ENCODE data around the gene ASCC1.
"Not testable (repeated sequence)": the region's sequence is repeated elsewhere in the genome, so short reads cannot be mapped to it uniquely, and the experiment has no call there.

Gene ASCC1

GRCh38 chr10:72171175-72171630 lies 44.9 kb downstream of the ASCC1 start:
- no peak for DNase-seq (ENCODE audit: low read depth in 2 of 2)

- DNase-seq (ENCODE audit: low read depth in 2 of 2): no peak
Observed at GRCh38 chr10:72170733-72171132, 45.3 kb downstream of the ASCC1 start.

- no peak for DNase-seq (ENCODE audit: low read depth in 2 of 2)
Observed at GRCh38 chr10:72170263-72170662, 45.8 kb downstream of the ASCC1 start.

- DNase-seq (ENCODE audit: low read depth in 2 of 2): no peak
Observed at GRCh38 chr10:72167118-72167517, 49.0 kb downstream of the ASCC1 start.

- DNase-seq (ENCODE audit: low read depth in 2 of 2): no peak
Observed at GRCh38 chr10:72164617-72165016, 51.5 kb downstream of the ASCC1 start.

- DNase-seq (ENCODE audit: low read depth in 2 of 2): peak in 1 of 2 donors; percentile 18
Observed at GRCh38 chr10:72162978-72163377, 53.1 kb downstream of the ASCC1 start.

- no peak for DNase-seq (ENCODE audit: low read depth in 2 of 2)
Observed at GRCh38 chr10:72158176-72158575, 57.9 kb downstream of the ASCC1 start.

GRCh38 chr10:72156223-72156622 lies 59.9 kb downstream of the ASCC1 start:
- DNase-seq (ENCODE audit: low read depth in 2 of 2): no peak

- DNase-seq (ENCODE audit: low read depth in 2 of 2): no peak
Observed at GRCh38 chr10:72152286-72152685, 63.8 kb downstream of the ASCC1 start.

- not testable (repeated sequence) for DNase-seq (ENCODE audit: low read depth in 2 of 2)
Observed at GRCh38 chr10:72150746-72151478, 65.2 kb downstream of the ASCC1 start.

- DNase-seq (ENCODE audit: low read depth in 2 of 2): not testable (repeated sequence)
Observed at GRCh38 chr10:72147324-72147584, 68.8 kb downstream of the ASCC1 start.

- DNase-seq (ENCODE audit: low read depth in 2 of 2): no peak
Observed at GRCh38 chr10:72146559-72147323, 69.3 kb downstream of the ASCC1 start.

- DNase-seq (ENCODE audit: low read depth in 2 of 2): no peak
Observed at GRCh38 chr10:72146071-72146470, 70.0 kb downstream of the ASCC1 start.

- DNase-seq (ENCODE audit: low read depth in 2 of 2): no peak
Observed at GRCh38 chr10:72145657-72146056, 70.4 kb downstream of the ASCC1 start.

GRCh38 chr10:72140850-72141249 lies 75.2 kb downstream of the ASCC1 start:
- no peak for DNase-seq (ENCODE audit: low read depth in 2 of 2)

GRCh38 chr10:72140174-72140573 lies 75.9 kb downstream of the ASCC1 start:
- no peak for DNase-seq (ENCODE audit: low read depth in 2 of 2)

GRCh38 chr10:72137583-72137982 lies 78.5 kb downstream of the ASCC1 start:
- no peak for DNase-seq (ENCODE audit: low read depth in 2 of 2)

GRCh38 chr10:72136225-72136624 lies 79.9 kb downstream of the ASCC1 start:
- not testable (repeated sequence) for DNase-seq (ENCODE audit: low read depth in 2 of 2)

- DNase-seq (ENCODE audit: low read depth in 2 of 2): no peak
Observed at GRCh38 chr10:72134785-72135767, 81.0 kb downstream of the ASCC1 start.

- no peak for DNase-seq (ENCODE audit: low read depth in 2 of 2)
Observed at GRCh38 chr10:72133517-72133916, 82.6 kb downstream of the ASCC1 start.

- DNase-seq (ENCODE audit: low read depth in 2 of 2): no peak
Observed at GRCh38 chr10:72132854-72133253, 83.2 kb downstream of the ASCC1 start.

- no peak for DNase-seq (ENCODE audit: low read depth in 2 of 2)
Observed at GRCh38 chr10:72127571-72127970, 88.5 kb downstream of the ASCC1 start.

All from activated CD4-positive, alpha-beta T cell treated with anti-CD3 and anti-CD28 coated beads for 24 hours (primary cell).